ENCODE results near the gene CCDC57.

CCDC57 gene

DNA sequence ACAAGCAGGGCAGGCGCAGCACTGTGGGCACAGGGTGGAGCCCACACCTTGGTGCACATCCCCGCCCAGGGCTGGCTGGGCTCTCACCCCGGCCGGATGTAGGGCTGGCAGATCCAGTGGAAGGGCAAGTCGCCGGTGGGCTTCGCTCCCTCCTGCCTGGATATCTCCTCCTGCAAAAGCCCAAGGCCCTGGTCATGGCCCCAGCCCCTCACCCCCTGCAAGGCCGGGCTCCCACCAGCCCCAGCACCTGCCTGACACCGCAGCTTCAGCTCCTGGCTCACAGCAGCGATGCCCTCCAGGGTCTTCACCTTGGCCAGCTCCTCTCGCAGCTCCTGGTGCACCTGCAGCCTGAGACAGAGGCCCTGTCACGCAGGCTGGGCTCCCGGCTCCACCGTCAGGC is 152.0 kb downstream of the CCDC57 start:
- TF ChIP-seq, protein P1, sequence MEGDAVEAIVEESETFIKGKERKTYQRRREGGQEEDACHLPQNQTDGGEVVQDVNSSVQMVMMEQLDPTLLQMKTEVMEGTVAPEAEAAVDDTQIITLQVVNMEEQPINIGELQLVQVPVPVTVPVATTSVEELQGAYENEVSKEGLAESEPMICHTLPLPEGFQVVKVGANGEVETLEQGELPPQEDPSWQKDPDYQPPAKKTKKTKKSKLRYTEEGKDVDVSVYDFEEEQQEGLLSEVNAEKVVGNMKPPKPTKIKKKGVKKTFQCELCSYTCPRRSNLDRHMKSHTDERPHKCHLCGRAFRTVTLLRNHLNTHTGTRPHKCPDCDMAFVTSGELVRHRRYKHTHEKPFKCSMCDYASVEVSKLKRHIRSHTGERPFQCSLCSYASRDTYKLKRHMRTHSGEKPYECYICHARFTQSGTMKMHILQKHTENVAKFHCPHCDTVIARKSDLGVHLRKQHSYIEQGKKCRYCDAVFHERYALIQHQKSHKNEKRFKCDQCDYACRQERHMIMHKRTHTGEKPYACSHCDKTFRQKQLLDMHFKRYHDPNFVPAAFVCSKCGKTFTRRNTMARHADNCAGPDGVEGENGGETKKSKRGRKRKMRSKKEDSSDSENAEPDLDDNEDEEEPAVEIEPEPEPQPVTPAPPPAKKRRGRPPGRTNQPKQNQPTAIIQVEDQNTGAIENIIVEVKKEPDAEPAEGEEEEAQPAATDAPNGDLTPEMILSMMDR (IDR thresholded peaks at IDR 0.05; ENCODE audit: borderline replicate concordance, insufficient read depth, low read depth, low read length), result no peak
- H3K4me3 ChIP-seq (ENCODE audit: low read depth, low read length), result no peak overlapping the region

DNA sequence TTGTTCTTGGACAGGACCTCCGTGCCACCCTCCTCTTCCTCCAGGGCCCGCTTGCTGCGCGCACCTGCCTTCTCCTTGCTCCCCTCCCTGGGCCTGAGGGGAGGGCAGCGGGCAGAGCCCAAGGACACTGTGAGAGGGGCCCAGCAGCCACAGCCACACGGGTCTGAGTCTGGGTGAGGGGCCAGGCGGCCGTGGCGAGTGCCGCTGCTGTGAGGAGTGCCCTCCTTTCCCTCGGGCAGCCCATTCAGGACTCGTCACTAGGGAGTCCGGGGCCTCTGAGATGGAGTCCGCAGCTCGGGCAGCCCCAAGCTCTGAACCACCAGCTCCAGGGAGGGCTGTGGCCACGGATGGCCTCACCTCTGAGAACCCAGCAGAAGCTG is 152.7 kb downstream of the CCDC57 start:
- no peak overlapping the region for H3K4me3 ChIP-seq (ENCODE audit: low read depth, low read length)
- TF ChIP-seq, protein P1 (IDR thresholded peaks at IDR 0.05; ENCODE audit: borderline replicate concordance, insufficient read depth, low read depth, low read length), result no peak

DNA sequence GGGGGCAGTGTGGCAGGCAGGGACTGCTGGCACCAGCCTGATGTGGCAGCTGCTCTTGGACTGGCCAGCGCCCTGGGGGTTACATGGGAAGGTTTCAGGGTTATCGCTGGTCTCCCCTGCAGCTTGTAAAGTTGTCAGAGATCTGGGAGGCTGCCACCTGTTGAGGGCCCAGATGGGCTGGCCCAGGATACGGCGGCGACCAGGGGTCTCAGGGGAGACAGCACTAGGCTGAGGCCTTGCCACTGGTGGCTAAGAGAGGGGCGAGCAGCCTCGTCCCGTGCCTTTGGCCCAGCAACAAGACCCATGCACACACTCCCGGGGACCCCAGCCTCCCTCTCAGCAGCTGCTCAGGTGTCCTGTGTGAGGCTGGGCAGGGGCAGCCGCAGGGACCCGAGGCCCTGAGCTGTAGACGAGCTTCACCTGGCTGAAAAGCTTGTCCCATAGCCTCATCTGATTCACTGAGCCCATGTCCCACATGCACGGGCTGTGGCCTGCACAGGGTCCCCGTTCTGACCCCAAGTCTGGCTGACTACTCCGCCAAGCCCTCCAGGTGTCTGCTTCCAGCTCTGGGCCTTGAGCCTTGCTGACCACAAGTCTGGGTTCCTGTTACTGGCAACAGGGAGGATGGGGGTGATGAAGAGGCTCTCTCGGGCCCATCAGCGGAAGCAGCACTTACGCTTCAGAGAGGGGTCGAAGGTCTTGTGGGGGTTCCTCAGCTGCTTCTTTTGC is 153.2 kb downstream of the CCDC57 start:
- TF ChIP-seq, protein P1 (IDR thresholded peaks at IDR 0.05; ENCODE audit: borderline replicate concordance, insufficient read depth, low read depth, low read length), result no peak

DNA sequence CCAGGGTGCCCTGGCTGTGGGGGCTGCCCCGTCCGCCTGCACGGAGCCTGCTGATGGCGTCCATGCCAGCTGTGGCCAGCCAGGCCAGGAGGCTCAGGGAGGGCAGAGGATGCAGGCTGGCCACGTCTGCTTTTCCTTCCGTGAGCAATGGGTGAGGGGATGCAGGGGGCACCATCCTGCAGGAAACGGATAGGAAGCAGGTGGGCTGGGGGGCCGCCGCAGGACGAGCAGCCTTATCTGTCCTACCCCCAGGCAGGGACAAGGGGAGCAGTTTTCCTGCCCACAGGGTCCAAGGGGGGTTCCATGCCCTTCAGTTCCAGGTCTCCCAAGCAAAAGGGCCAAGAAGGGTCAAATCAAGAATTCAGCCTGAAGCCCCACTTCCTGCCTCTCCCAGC is 153.8 kb downstream of the CCDC57 start:
- TF ChIP-seq, protein P1 (IDR thresholded peaks at IDR 0.05; ENCODE audit: borderline replicate concordance, insufficient read depth, low read depth, low read length), result no peak
- H3K4me3 ChIP-seq (ENCODE audit: low read depth, low read length), result no peak overlapping the region

More for the DNA sequence above, 153.2 kb downstream of the CCDC57 start:
- no peak overlapping the region for H3K4me3 ChIP-seq (ENCODE audit: low read depth, low read length)

DNA sequence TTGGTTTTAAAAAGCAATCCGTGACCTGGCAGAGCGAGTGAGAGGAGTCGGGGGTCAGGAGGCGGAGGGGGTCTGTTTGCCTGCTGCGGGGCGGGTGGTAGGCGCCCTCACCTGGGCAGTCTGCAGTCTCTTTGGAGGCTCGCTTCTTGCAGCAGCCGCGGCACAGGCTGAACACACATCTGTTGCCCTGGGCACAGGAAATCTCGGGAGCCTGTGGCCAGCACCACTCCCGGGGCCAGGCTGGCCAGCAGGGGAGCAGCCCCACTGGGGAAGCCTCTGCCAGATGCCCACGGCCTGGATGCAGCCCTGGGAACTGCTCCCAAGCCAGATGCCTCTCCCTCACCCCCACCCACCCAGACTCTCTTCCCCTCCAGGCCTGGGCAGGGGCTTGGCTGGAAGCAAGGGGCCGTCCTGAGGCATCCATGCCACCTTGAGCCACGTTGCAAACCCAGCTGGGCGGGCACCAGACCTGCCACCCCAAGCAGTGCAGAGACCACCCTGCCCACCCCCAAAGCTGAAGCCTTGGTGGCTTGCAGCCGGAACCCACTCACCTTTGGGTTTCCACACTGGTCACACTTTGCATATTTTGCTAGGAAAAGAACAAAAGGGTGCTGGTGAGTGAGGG is 154.3 kb downstream of the CCDC57 start:
- H3K4me3 ChIP-seq (ENCODE audit: low read depth, low read length), result no peak overlapping the region

DNA sequence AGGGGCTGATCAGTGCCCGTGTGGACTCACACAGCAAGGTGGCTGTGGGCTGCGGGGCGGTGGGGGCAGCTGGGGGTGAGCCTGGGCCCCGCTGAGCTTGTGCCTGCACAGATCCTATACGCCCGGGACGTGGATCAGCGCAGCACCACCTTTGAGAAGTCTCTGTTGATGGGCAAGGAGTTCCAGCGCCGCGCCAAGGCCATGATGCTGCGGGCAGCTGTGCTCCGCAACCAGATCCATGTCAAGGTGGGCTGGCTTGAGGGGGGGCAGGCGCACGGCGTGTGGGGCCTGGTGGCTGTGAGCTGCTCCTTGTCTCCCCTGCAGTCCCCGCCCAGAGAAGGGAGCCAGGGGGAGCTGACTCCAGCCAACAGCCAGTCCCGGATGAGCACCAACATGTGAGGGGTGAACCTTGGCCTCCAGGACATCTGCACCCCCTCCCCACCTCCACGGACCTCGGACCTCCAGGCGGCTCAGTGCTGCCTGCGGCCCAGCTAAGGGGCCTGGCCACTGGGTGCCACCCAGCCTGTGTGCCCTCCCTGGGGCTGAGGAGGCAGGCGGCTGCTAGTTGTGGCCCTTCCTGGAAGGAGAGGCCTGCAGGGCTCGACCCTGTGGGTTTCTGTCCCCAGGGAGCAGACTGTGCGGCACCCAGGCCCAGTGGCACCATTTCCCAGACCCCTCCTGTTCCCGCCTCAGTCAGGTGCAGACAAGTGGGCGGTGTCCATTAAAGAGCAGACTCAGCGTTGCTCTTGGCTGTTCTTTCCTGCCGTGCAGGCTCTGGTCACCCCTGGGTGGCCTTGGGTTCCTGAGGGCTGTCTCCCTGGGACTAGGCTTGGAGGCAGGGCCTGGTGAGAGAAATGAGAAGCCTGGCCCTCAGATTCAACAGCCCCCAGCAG is 155.7 kb downstream of the CCDC57 start:
- TF ChIP-seq, protein P1 (IDR thresholded peaks at IDR 0.05; ENCODE audit: borderline replicate concordance, insufficient read depth, low read depth, low read length), result no peak
- H3K4me3 ChIP-seq (ENCODE audit: low read depth, low read length), result no peak overlapping the region

More for the DNA sequence above, 154.3 kb downstream of the CCDC57 start:
- TF ChIP-seq, protein P1 (IDR thresholded peaks at IDR 0.05; ENCODE audit: borderline replicate concordance, insufficient read depth, low read depth, low read length), result no peak

Data from GM12875 (cell line).